Measurements from ENCODE around the gene UBXN6.
A peak's percentile ranks its signal among the peaks of the same experiment; 100 is the strongest.

UBXN6 gene

DNA sequence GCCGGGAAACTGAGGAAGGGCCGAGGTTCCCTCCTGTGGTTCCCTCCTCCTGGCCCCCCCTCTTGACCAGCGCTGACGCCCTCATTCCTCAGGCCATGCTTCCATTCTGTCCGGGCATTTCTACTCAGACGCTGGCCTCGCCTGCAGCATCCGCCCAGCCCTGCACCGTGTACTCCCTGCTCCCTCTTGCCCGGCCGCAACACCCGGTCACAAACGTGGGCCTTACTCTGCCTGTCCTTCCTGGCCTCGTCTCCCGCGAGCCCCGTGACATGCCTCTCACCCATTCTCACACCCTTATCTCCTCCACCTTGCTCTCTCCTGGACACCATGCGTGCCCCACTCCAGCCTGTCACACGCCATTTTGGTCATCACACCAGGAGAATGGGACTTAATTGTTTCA, 25.8 kb upstream of the UBXN6 start:
- DNase-seq (ENCODE audit: low read depth): no peak
- TF ChIP-seq CTCF (IDR thresholded peaks at IDR 0.05; ENCODE audit: insufficient read depth, low read depth, low read length, missing control alignments): no peak
- H3K4me3 ChIP-seq (ENCODE audit: low read length): no peak overlapping the region

DNA sequence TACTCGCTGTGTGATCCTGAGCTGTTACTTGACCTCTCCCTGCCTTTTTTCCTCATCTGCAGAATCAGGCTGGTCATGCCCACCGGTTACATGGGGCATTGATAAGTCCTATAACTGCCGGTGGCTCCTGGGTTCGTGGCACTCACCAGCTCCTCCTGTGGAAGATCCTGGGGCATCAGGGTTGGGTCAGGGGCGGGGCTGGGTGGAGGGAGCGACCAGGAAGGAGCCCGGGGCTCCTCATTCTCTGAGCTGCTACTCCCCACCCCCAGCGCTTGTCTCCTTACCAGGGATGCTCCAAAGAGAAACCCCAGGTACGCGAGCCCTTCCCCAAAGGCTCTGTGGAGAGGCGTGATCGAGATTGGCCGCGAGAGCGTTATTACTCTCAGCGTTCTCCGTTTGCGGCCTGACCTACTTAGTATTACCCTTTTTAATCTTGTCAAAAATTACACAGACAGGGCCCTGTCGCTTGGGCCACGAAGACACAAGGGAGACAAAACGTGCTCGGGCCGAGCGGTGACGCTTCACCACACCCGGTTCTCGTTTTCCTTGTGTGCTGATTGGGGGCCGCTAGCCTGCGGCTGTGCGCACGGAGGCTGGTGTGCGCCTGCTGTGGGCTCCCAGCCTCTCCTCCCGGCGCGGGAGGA, 25.2 kb upstream of the UBXN6 start:
- H3K4me3 ChIP-seq (ENCODE audit: low read length): no peak overlapping the region
- no peak for TF ChIP-seq CTCF (IDR thresholded peaks at IDR 0.05; ENCODE audit: insufficient read depth, low read depth, low read length, missing control alignments)
- no peak for DNase-seq (ENCODE audit: low read depth)

DNA sequence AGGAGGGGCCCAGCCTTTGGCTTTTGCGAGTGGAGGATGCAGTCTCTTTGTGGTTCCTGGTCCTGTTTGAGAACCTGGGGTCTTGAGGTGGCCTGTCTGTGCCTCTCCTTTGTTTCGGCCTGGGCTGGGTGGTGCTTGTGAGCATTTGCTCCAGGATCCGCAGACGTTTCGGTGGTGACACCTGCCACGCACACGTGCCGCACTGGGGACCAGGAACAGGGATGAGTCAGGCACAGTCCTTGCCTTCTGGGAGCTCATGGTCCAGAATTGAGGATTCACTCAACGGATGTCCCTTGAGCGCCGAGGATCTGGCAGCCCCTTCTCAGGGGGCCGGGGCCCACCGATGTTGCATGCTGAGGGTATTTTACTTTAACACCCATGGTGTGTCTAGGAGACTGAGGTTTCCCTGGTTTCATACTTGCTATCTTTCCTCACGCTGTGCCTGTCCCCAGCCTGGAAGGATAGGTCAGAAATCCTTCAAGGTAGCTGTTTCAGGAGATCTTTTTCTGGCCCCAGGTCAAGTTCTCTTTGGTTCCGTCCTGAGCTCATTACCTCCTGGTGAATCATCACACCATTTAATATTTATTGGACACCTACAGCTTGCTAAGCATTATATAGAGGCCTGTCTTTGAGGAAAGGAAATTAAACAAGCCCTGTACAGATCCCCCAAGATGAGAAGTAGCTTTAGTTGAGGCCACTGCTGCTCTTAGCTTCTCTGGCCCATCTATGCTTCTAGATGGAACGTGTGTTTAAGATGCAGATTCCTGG, 19.6 kb upstream of the UBXN6 start:
- H3K4me3 ChIP-seq (ENCODE audit: low read length): no peak overlapping the region
- no peak for TF ChIP-seq CTCF (IDR thresholded peaks at IDR 0.05; ENCODE audit: insufficient read depth, low read depth, low read length, missing control alignments)
- peak; percentile 8 for DNase-seq (ENCODE audit: low read depth)

DNA sequence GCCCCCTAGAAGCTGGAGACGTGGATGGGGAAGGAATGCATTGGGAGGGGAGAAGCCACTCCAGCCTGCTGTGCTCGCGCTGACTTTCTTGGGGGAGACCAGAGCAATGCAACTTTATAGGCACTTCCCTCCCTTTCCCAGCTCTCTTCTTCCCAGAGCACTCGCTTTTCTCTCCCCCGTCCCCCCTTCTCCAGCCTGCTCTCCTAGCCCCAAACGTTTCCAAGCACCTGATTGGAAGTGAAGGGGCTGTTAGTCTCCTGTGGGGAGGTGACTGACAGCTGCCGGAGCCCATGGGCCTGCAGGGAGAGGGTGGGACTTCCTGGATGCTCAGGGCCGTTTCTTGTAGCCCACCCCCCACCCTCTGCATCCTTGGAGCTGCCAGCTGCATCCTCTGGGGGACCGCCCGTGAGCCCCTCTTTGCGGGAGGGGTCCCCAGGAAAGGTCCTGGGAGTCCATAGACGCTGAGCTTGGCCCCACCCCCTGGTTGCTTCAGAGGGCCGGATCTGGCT, 17.0 kb upstream of the UBXN6 start:
- TF ChIP-seq CTCF (IDR thresholded peaks at IDR 0.05; ENCODE audit: insufficient read depth, low read depth, low read length, missing control alignments): no peak
- DNase-seq (ENCODE audit: low read depth): peak; percentile 72
- H3K4me3 ChIP-seq (ENCODE audit: low read length): peak overlapping the region; percentile 77

GRCh38 chr19:4473763-4474513, 16.3 kb upstream of the UBXN6 start:
- no peak for DNase-seq (ENCODE audit: low read depth)
- TF ChIP-seq CTCF (IDR thresholded peaks at IDR 0.05; ENCODE audit: insufficient read depth, low read depth, low read length, missing control alignments): no peak
- peak overlapping the region; percentile 77 for H3K4me3 ChIP-seq (ENCODE audit: low read length)

DNA sequence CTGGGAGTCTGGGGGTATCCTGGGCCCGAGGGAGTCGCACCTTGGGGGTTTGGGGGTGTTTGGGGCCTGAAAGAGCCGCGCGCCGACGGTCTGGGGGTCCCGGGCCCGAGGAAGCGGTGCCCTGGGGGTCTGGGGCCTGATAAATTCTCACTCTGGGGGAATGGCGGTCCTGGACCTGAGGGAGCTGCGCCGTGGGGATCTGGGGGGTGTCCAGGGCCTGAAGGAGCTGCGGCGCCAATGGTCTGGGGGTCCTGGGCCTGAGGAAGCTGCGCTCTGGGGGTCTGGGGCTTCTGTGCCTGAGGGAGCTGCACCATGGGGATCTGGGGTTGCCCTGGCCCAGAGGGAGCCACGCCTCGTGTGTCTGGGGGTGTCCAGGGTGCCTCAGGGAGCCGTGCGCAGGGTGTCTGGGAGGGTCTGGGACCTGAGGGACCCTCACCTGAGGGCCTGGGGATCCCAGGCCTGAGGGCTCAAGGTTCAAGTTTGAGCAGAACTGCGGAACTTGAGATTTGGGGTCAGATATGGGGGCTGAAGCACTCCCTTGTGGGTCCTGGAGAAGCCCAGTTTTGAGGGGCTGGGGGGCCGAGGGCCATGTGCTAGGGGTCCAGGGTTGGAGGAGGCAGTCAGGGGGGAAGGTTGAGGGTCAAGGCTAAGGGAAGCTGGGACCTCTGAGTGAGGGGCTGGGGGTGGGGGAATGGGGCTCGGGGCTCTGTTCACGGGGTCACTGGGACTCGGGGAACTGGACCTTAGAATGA, 15.6 kb upstream of the UBXN6 start:
- peak overlapping the region; percentile 77 for H3K4me3 ChIP-seq (ENCODE audit: low read length)
- no peak for TF ChIP-seq CTCF (IDR thresholded peaks at IDR 0.05; ENCODE audit: insufficient read depth, low read depth, low read length, missing control alignments)
- DNase-seq (ENCODE audit: low read depth): no peak
